NCI-H526 (cell line): ENCODE measurements around the gene PAF1.
A peak's percentile ranks its signal among the peaks of the same experiment; 100 is the strongest.

Source experiments
- DNase-seq, 2 experiments: peaks; one replicate each; lab custom pipeline; 2025; lab: John Stamatoyannopoulos, UW

Gene PAF1

DNA sequence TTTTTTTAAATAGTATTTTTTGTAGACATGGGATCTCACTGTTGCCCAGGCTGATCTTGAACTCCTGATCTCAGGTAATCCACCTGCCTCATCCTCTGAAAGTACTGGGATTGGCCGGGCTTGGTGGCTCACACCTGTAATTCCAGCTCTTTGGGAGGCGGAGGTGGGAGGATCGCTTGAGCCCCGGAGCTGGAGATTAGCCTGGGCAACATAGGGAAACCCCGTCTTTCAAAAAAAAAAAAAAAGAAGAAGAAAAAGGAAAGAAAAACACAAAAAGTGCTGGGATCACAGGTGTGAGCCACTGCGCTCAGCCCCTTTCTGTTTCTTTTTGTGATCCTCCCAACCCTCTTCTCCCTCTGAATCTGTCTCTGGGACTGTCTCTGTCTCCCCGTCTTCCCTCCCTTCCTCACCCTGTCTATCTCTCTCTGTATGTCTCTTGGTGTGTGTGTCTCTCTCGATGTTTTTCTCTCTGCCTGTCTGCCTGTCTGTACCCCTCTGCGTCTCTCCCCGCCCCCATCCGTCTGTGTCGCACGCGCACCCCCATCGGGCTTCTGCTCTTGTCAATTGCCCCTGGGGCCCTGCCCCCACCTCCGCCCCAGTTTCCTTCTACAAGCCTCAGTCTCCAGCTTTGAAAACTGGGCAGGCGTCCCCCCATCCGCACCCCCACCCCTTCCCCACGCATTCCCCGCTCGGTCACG lies 15.2 kb upstream of the PAF1 start:
- no peak for DNase-seq

DNA sequence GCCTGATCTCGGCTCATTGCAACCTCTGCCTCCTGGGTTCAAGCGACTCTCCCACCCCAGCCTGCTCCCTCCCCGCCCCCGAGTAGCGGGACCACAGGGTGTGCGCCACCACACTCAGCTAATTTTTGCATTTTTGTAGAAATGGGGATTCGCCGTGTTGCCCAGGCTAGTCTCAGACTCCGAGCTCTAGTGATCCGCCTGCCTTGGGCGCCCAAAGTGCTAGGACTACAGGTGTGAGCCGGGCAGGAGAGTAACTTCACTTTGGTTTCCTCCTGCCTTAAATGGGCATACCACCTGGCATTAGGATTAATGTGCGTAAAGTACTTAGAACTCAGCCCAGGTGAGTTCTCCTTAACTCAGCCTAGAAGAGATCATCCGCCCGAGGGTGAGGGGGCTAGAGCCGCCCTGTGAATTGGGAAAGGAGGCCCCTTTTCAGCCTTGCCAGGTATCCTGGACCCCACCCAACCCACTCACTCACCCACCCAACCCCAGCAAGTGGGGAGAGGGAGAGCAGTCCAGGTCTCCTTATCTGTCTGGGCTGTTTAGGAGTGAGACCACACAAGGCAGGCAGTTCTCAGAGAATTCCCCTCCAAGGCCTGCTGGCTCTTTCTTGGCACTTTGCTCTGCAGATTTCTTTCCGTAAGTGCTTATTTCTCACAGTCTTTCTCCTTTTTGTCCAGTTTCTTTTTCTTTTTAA lies 14.5 kb upstream of the PAF1 start:
- DNase-seq: peak in 1 of 2 experiments; percentile 25

DNA sequence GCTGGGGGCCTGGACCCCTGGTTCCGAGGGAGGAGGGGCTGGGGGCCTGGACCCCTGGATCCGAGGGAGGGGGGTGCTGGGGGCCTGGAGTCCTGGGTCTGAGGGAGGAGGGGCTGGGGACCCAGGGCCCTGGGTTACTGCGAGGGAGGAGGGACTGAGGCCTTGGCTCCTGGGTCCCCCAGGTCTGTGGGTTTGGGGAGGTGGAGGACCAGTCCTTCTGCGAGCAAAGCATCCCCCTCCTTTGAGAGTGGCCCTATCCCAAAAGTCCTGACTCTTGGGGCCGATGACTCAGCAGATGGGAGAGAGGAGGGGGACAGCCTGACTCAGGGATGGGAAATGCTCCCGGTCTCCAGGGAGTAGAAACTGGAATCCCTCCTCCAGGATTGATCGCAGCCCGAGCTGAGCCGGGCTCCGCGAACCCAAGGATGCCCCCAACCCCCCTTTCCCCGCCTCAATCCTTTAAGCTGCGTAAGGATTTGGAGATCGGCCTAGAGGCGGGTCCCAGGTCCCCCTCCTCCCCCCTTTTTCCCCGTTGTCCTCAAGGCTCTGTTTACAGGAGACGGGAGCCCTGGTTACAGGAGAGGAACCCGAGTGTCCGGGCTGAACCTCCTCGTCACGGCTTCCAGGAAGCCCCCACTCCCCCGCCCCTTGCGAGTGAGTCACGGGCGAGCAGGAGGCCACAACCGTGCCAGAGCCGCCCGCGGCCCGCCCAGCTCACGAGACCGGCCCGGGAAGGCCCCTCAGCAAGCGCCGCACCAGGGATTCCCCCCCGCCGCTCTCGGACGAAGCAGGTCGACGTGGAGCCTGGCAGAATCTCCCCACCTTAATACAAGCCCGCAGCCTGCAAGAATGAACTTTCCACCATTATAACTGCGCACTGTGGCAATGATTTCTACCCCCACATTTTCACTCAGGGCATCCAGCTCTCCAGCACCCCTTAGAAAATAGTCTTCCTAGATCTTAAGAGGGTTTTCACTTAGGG lies 12.7 kb upstream of the PAF1 start:
- DNase-seq: peak in 1 of 2 experiments; percentile 69

DNA sequence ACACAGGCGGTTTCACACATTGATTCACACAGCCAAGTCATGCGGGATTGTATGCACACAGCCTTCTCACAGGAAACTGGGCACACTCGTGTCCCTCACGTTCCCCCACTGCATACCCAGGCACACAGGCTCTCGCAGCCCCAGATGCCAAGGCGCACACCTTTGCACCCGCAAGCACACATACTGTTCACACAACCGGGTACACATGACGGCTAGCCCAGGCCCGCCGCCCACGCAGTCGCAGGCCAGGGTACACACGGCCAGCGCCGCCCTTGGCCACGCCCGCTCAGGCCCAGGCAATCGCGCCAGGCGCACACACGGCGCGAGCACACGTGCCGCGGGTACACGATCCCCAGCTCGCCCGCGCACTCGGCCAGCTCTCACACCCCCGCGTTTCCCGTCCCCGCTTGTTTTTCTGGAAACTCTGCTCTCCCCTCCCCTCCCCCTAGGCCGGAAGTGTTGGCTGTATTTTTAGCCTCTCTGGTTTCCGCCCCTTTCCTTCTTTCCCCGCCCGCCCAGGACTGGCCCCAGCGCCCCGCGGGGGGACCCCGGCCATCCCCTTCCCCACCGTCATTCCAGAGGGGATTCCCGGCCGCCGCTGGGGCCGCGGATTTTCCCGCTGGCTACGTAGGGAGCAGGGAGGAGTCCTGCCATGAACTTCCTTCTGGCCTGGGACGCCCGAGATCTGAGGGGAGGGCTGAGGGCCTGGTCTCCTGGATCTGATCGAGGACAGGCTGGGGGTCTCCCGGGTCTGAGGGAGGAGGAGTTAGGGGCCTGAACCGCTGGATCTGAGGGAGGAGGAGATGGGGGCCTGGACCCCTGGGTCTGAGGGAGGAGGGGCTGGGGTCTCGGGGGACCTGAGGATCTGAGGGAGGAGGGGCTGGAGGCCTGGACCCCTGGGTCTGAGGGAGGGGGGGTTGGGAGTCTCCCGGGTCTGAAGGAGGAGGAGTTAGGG lies 11.7 kb upstream of the PAF1 start:
- DNase-seq: peak; percentile 56 to 81

DNA sequence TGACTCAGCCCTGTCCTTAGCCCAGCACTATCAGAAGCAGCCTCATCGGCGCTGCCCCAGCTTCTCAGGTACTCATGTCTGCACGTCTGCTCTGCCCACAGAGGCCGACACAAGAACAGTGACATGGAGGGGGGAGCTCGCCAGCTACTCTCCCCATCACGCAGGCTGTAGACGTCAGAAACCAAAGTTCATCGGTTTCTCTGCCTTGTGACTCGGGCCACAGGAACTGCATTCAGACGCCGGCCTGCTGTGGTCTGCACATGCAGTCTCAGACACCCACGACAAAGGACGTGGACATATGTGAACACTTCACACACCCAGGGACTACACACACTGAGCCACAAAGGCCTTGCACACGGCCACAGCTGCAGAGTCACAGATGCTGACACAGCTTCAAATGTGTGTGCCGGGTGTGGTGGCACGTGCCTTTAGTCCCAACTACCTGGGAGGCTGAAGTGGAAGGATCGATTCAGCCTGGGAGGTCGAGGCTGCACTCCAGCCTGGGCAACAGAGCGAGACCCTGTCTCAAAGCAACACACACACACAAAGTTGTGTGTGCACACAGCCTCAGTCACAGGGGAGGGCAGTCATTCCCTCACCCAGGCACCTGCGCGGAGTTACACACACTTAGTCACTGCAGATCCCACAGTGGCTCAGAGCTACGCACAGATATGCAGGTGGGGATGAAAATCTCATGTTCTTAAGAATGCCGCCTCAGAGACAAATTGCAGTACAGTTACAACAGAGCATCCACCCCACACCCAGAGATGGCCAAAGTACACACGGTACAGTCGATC lies 10.8 kb upstream of the PAF1 start:
- DNase-seq: peak in 1 of 2 experiments; percentile 26

DNA sequence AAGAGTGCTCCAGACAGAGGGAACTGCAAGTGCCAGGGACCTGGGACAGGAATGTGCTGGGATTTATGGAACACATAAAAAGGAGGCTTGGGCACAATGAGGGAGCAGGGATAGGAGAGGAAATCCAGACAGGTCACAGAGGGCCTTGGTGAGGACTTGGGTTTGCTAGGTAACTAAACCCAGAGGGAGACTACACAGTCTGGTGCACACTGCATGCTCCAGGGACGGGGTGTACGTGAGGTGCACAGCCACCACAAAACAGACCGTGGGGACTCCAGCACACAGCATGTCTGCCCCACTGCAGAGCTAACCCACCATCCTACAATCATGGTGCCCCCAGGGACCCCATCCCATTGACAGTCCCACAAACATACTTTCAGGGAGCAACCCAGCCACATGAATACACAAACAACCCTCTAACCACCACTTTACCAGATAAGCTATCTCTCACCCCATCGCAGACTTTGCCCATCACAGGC lies 10.2 kb upstream of the PAF1 start:
- no peak for DNase-seq

DNA sequence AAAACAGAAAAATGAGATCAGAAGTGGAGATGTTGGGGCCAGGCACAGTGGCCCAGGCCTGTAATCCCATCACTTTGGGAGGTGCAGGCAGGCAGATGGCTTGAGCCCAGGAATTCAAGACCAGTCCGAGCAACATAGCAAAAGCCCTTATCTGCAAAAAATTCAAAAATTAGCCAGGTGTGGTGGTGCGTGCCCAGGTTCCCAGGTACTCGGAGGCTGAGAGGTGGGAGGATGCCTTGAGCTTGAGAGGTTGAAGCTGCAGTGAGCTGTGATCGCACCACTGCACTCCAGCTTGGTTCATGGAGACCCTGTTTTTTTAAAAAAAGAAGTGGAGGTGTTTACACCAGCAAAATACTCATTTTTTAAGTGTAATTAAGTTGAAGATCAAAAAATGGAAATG lies 9.2 kb upstream of the PAF1 start:
- no peak for DNase-seq

DNA sequence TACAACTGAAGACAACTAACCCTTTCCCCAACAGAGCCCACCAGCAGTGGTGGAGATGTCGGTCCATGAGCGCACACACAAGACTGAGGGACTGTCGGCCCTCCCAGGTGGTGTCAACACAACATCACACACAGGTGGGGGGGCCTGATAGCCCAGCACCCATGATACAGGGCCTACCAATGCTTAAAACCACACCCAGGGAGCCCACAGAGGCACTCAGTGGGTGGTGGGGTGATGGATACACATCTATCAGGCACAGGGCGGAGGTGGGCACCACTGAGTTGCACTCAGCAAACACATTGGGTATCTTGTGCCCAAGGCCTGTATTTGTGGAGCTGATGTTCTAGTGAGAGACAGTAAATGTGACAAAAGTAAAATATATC lies 8.8 kb upstream of the PAF1 start:
- no peak for DNase-seq

DNA sequence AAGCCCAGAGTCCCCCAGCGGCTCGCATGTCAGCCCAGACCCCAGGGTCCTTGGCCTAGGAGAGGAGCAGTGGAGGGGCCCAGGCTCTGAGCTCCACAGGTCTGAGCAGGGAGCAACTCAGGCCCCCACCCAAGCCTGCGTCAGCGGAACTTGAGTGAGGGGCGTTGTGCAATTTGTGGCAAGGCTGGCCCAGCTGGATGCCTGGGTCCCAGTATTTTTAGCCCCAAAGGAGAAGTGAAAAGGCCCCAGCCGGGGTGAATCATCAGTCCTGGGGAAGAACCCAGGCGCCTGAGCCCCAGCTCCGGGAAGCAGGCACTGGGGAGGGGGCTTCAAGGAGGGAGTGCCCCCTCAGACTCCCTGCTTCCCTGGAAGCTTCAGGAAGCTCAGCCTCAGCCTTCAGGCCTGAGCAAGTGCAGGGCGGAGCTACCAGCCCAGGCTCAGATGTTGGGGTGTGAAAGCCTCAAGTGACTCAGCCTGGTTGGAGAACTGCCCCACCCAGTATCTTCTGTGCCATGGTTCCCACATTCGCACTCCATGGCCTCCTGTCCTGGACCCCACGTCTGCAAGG lies 7.5 kb upstream of the PAF1 start:
- no peak for DNase-seq

DNA sequence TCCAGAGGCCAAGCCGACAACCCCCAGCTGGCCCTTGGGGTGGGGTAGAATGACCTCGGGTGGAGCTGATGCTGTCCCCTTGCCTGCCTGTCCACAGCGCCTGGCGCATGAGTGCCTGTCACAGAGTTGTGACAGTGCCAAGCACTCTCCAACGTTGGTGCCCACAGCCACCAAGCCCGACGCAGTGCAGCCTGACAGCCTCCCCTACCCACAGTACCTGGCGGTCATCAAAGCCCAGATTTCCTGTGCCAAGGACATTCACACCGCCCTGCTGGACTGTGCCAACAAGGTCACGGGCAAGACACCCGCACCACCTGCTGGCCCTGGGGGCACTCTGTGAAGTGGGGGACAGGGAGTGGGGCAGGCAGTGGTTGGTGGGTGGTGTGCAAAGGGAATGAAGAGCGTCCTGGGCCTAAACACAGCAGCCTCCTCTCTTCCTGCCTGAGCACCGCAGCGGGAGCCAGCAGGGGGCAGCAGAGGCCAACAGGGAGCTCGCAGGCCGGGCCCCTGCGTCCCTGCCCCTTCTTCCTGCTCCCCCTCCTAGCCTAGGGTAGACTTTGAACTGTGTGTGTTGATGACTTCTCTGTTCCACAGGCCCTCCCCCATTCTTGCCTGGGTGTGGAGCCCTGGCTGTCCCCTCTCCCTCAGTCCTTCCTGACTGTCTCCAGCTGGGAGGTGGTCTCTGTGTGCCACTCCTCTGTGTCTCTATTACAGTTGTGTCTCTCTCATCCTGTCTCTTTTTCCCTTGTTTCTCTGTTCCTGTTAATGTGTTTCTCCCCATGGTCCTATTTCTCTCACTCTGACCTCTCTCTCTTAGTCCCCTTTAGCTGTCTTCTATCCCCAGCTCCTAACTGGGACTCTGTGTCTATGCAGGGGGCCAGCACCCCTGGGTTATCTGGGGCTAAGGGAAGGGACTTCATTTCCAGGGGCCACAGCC lies 6.7 kb upstream of the PAF1 start:
- DNase-seq: peak; percentile 40 to 89

DNA sequence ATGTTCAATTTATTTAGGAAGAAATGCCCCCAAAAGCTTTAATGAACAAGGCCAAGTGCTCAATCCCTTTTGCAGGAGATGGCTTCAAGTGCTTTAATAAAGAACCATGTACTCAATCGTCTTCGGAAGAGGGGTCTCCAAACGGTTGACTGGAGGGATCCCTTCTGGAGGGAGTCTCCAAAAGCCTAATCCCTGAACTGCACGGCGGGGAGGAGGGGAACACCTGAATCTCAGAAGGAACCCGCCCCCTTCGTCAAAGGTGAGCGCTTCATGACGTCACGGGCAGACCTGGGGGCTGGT lies 505 bp downstream of the PAF1 start:
- DNase-seq: no peak

DNA sequence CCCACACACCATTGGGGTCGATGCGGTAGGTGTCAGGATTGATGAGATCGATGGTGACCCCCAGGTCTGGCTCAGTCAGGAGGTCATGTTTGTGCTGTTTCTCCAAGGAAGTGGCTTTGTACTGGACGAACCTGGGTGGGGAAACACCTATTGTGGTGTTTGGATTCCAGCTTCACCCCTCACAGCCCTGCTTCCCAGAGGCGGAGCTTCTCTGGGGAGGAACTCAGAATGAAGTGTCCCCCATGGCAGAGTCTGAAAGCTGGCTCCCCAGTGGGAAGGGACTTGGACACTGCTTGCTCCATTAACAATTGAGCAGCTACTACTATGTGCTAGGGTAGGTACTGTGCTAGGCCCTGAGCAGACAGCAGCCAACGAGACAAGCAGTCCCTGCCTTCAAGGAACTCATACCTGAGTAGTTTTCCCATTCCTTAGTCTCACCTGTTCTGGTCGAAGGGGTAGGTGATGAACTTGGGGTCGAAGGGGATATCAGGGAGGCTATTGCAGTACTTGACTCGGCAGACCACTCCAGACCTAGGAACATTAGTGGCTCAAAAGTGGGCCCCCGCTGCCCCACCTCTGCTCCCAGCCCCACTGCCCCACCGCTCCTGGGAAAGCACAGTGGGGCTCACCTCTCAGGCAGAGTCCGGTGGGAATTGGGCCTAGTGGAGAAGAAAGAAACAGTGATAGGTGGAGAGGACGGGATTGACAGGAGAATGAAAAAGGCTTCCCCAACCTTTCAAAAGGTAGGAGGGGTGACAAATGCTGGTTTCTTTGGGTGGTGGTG lies 1.1 kb downstream of the PAF1 start:
- DNase-seq: peak in 1 of 2 experiments; percentile 18

DNA sequence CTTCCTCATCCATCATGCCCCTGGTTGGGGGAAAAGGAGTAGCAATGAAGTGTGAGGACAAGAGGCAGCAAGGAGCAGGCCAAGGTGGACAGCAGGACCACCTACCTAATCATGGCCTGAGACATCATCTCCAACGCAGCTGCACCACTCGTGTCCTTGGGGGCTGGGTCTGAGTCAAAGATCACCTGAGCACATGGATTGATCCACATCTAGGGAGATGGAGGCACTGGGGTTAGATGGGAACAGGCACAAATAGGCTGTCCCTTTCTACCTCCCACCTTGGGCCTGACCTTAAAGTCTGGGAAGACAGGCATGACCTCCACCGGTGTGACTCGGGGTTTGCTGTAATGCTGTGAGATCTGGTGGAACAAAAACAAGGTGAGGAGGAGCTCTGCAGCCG lies 2.2 kb downstream of the PAF1 start:
- no peak for DNase-seq

DNA sequence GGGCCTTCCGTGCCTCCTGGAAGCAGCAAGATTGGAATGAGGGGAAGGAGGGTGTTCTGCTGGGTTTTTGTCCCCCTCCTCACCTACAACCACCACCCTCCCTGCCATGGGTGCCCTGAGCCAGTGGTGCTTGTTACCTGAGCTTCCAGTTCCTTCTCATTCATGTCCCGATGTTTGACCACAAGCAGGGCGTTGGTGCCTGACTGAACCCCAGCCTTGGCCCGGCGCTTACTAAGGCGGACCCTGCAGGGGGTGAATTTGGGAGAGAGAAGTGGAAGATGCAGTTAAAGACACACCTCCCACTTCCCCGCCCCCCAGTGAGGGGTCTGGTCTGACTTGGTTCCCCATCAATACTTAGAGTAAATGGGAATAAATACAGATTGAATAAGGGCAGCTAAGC lies 4.3 kb downstream of the PAF1 start:
- no peak for DNase-seq

DNA sequence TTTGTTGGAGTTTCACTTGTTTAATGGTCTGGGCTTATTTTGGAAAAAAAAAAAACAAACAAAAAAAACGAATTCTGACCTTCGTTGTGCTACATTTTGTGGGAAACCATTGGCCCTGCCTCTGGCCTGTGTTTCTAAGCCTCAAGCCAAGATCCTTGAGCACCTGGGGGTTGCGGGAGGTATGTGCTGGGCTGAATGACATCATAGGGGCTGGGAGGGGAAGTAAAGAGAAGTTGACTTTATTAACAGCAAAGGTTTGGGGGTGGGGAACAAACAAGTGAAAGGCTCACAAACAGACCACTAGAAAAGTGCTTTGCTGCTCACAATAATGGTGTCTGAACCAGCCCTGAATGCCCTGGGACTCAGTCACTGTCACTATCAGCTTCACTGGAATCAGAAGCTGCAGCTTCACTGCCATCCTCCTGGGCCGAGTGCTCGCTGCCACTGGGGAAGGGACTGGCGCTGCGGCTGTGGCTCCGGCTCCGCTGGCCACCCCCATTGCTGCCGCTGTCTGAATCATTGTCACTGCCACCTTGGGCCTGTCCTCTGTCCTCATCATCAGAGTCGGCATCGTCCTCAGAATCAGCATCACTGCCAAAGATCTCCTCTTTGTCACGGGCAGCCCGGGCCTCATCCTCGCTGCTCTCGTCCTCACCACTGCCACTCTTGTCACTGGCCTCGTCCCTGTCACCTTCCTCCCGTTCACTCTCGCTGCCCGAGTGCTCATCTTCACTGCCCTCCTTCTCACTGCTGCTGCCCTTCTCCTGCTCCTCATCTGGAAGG lies 5.1 kb downstream of the PAF1 start:
- no peak for DNase-seq

DNA sequence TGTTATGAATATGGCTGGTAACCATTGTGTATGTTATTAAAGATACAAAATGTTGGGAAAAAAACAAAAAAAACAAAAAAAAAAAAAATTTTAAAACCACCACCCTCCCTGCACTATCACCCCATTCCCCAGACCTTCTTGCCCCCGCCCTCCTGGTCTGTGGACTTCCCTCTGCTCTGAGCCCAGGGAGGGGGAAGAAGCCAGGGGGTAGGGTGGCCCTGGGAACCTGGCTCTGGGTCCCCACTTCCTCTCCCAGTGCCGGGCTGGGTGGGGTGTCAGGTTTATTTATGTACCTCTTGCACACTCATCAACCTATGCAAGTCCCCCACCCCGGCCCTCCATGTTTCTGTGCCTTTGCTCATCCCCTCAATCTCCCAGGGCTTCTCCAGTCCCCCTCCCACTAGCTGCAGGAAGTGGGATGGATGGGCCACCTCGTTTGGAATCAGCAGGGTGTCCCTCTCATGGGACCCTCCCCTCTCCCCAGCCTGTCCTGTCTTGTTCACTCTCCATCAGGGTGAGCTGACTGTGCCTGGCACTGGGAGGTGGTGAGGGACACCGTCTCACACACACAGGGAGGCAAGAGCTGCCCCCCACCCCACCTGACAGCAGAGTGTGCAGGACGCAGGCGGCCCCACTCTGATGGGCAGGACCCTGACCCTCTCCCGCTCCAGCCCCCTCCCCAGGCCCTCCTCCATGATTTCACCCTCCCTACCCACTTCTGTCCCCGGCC lies 5.9 kb downstream of the PAF1 start:
- no peak for DNase-seq
